ENCODE data around the gene NSG1.

NSG1 gene

DNA sequence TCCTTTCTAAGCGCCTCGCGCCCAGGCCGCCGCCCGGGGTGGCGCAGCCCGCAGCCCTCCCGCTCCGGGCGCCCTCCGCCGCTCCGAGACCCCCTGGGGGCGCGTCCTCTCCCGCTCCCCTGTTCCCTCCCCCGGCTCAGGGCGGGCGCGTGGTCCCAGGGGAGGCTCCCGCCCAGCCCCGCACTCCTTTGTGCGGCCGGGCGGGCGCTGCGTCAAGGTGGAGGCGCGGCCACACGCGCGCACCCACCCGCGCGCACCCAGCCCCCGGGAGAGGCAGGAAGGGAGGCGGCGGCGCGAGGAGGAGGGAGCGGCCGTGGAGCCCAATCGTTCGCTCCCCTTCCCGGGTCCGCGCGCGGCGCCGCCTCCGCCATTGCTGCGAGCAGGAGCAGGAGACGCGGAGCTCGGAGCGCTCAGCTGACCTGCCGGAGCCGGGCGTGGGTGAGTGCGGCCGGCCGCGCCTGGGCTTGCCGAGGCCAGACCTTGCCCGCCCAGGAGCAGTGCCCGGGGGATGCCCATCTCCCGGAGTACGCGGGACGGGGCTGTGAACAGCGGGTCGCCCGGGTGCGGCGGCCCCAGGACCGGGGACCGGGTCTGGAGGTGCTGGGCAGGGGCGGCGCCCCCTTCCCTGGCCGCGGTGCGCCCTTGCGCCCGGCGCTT is at the start of gene NSG1:
NSG1 (plus strand) TSS at position 367 of the 657 bp plus-strand sequence. CDS start 528 bp downstream, outside the sequence.
- no peak for TF ChIP-seq CTCF (IDR thresholded peaks at IDR 0.05; ENCODE audit: unreplicated experiment in 3 of 3)
- Mint-ChIP-seq H3K27me3 (ENCODE audit: low read depth) (peaks cover 91% of the 10 kb centered on the region), H3K9me3 (no peaks in the 10 kb centered on the region), H3K4me1 (peaks cover 6% of the 10 kb centered on the region), H3K27ac (no peak within 1 kb of the TSS), H3K36me3 (ENCODE audit: low read depth) (no peaks in the 10 kb centered on the region), H3K4me3 (peak within 1 kb of the TSS; percentile 78 to 83 (median 81))

- Mint-ChIP-seq H3K36me3 (ENCODE audit: low read depth) (no peaks in the 10 kb centered on the region), H3K4me1 (no peaks in the 10 kb centered on the region), H3K4me3 (no peak overlapping the region), H3K27ac (no peak overlapping the region), H3K9me3 (no peaks in the 10 kb centered on the region), H3K27me3 (ENCODE audit: low read depth) (peaks cover 31% of the 10 kb centered on the region)
- no peak for TF ChIP-seq CTCF (IDR thresholded peaks at IDR 0.05; ENCODE audit: unreplicated experiment in 3 of 3)
Observed at GRCh38 chr4:4338210-4339001, 48.5 kb upstream of the NSG1 start.

DNA sequence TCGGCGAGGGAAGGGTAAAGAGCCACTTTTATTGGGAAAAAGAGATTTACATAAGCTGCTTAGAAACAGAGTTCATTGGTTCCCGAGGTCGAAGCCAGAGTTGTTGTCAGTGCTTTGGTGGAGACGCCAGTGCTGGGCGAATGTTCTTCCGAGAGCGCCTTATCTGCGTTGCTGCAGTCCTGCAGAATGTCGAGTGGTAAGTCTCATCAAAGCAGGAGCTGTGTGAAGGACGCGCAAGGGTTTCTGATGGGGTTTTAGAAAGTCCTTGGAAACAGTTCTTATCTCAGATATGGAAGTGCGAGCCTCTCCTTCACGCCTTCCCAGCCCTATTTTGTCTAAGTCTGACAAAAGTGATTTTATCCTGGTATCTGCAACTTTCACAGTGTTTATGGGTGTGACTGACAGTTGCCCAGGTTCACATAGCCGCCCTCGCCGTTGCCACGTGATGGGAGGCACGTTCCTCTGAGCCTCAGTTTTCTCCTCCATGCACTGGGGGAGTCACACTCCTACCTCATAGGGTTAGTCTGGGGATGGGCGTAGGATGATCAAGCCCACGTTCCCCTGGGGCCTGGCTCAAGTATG is 47.3 kb upstream of the NSG1 start:
- Mint-ChIP-seq H3K9me3 (no peaks in the 10 kb centered on the region), H3K27ac (no peak overlapping the region)
- TF ChIP-seq CTCF (IDR thresholded peaks at IDR 0.05; ENCODE audit: unreplicated experiment in 3 of 3) = no peak

GRCh38 chr4:4341861-4342650 is 44.8 kb upstream of the NSG1 start:
- Mint-ChIP-seq H3K4me3 (no peak overlapping the region), H3K27me3 (ENCODE audit: low read depth) (peaks cover 28% of the 10 kb centered on the region), H3K9me3 (no peaks in the 10 kb centered on the region), H3K4me1 (no peaks in the 10 kb centered on the region), H3K27ac (no peak overlapping the region), H3K36me3 (ENCODE audit: low read depth) (no peaks in the 10 kb centered on the region)
- TF ChIP-seq CTCF (IDR thresholded peaks at IDR 0.05; ENCODE audit: unreplicated experiment in 3 of 3) = no peak

More for the DNA sequence above, 47.3 kb upstream of the NSG1 start:
- no peaks in the 10 kb centered on the region for H3K36me3 Mint-ChIP-seq (ENCODE audit: low read depth)
- H3K4me3 Mint-ChIP-seq = no peak overlapping the region
- H3K27me3 Mint-ChIP-seq (ENCODE audit: low read depth) = peaks cover 29% of the 10 kb centered on the region
- no peaks in the 10 kb centered on the region for H3K4me1 Mint-ChIP-seq

DNA sequence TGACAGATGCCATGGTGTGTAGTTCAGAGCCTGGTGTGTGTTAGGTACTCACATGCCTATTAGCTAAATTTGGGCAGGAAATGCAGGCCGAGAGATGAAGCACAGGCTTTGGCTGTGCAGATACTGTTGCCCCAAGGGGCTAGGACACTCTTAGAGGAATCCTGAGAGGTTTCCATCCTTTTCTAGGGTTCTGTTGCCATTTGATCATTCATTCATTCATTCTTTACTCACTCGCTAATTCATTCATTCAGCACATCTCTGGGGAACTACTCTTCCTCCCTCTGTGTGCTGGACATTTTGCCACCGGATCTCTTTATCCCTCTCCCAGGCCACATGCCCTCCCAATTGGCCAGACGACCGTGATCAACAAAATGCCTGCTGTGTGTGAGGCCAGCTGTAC is 43.9 kb upstream of the NSG1 start:
- Mint-ChIP-seq H3K27ac (no peak overlapping the region), H3K9me3 (no peaks in the 10 kb centered on the region), H3K27me3 (ENCODE audit: low read depth) (peaks cover 18% of the 10 kb centered on the region)

More for the DNA sequence above, 43.9 kb upstream of the NSG1 start:
- TF ChIP-seq CTCF (IDR thresholded peaks at IDR 0.05; ENCODE audit: unreplicated experiment in 3 of 3) = no peak
- Mint-ChIP-seq H3K36me3 (ENCODE audit: low read depth) (no peaks in the 10 kb centered on the region), H3K4me3 (no peak overlapping the region), H3K4me1 (no peaks in the 10 kb centered on the region)

All from nephron (organoid).